Mucosa of stomach (tissue), 1 donor: ENCODE data around the gene KLHL30.

Source experiments
- H3K27me3 ChIP-seq: one replicate; pipeline ENCODE4 v1.7.0; 2013; ENCODE audit warnings: mild to moderate bottlenecking, low read length; ENCODE audit not compliant: control insufficient read depth, insufficient read depth
- H3K36me3 ChIP-seq: one replicate; pipeline ENCODE4 v1.7.0; 2013; ENCODE audit warnings: low read length; ENCODE audit not compliant: control insufficient read depth, insufficient read depth
- H3K4me1 ChIP-seq: one replicate; pipeline ENCODE4 v1.7.0; 2013; ENCODE audit warnings: mild to moderate bottlenecking, low read length; ENCODE audit not compliant: control insufficient read depth, insufficient read depth
- H3K4me3 ChIP-seq: one replicate; pipeline ENCODE4 v1.7.0; 2013; ENCODE audit warnings: low read length
- H3K9ac ChIP-seq: one replicate; pipeline ENCODE4 v1.7.0; 2013; ENCODE audit warnings: mild to moderate bottlenecking, low read length, moderate library complexity
- H3K9me3 ChIP-seq: one replicate; pipeline ENCODE4 v1.7.0; 2013; ENCODE audit warnings: mild to moderate bottlenecking, low read length, moderate library complexity; ENCODE audit not compliant: control insufficient read depth
- donor health status: Pancreatic carcinoma.

KLHL30 gene

DNA sequence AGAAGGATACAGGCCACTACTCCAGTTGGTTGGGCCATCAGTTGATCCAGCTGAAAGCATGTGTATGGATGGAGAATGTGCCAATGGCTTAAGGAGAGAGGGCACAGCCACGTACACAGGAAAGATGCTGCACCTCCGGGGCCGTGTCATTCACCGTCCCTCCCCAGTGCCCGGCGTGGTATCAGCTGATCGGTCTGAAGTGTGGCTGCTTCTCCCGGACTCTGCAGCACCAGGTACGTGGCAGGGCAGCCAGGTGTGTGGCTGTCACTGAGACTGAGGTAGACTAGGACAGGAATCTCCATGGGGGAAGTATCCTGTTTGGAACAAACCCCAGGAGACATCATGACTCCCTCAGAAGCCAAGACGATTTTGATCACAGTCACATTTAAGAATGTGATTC is 16.1 kb downstream of the KLHL30 start:
- Histone ChIP-seq H3K36me3 (no peaks in the 10 kb centered on the region), H3K27me3 (peaks cover 5% of the 10 kb centered on the region), H3K4me3 (no peak overlapping the region), H3K9me3 (no peaks in the 10 kb centered on the region), H3K9ac (no peak overlapping the region), H3K4me1 (peaks cover 14% of the 10 kb centered on the region)

- Histone ChIP-seq H3K36me3 (no peaks in the 10 kb centered on the region), H3K27me3 (peaks cover 11% of the 10 kb centered on the region), H3K9me3 (no peaks in the 10 kb centered on the region), H3K4me3 (no peak overlapping the region), H3K9ac (no peak overlapping the region), H3K4me1 (peaks cover 16% of the 10 kb centered on the region)
Observed at GRCh38 chr2:238155051-238155760, 16.7 kb downstream of the KLHL30 start.

GRCh38 chr2:238155761-238156694 is 17.6 kb downstream of the KLHL30 start:
- H3K9me3 ChIP-seq, result no peaks in the 10 kb centered on the region
- H3K9ac ChIP-seq, result no peak overlapping the region
- no peak overlapping the region for H3K4me3 ChIP-seq
- H3K27me3 ChIP-seq, result peaks cover 13% of the 10 kb centered on the region
- peaks cover 19% of the 10 kb centered on the region for H3K4me1 ChIP-seq
- no peaks in the 10 kb centered on the region for H3K36me3 ChIP-seq

DNA sequence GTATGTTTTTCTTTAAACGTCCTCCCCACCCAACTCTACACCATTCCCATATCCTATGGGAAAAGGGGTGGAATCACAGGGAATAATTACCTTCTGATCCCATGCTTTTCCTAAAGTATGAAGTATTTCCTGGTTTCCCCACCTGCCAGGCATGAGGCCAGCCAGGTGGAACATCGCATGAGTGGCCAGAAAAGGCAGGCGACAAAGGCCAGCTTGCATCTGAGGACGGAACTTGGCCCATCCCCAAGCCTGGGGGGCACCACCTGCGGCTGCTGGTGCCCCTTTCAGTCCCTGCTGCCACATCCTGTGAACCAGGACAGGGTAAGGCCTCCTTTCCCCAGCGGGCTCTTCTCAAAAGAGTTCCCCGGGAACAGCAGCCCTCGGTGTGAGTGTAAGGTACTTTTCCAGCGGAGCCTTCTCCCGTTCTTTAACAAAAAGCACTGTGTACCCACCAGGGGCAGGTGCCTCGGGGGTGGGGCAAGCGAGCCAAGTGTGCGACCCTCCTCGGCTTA is 19.1 kb downstream of the KLHL30 start:
- Histone ChIP-seq H3K4me1 (peaks cover 19% of the 10 kb centered on the region), H3K36me3 (no peaks in the 10 kb centered on the region), H3K4me3 (no peak overlapping the region), H3K9me3 (no peaks in the 10 kb centered on the region), H3K9ac (no peak overlapping the region), H3K27me3 (peaks cover 20% of the 10 kb centered on the region)

GRCh38 chr2:238158018-238158508 is 19.6 kb downstream of the KLHL30 start:
- no peak overlapping the region for H3K4me3 ChIP-seq
- no peak overlapping the region for H3K9ac ChIP-seq
- H3K27me3 ChIP-seq, result peaks cover 25% of the 10 kb centered on the region

GRCh38 chr2:238158509-238159070 is 20.1 kb downstream of the KLHL30 start, which contains the start of gene ERFE:
ERFE (plus strand) TSS chr2:238158970; CDS start chr2:238159008, 38 bp downstream.
- Histone ChIP-seq H3K27me3 (peaks cover 30% of the 10 kb centered on the region), H3K9ac (peak within 1 kb of the TSS; percentile 34), H3K36me3 (no peaks in the 10 kb centered on the region), H3K9me3 (no peaks in the 10 kb centered on the region), H3K4me3 (no peak within 1 kb of the TSS), H3K4me1 (peaks cover 19% of the 10 kb centered on the region)

More at GRCh38 chr2:238158018-238158508, 19.6 kb downstream of the KLHL30 start:
- peaks cover 19% of the 10 kb centered on the region for H3K4me1 ChIP-seq
- H3K9me3 ChIP-seq, result no peaks in the 10 kb centered on the region
- no peaks in the 10 kb centered on the region for H3K36me3 ChIP-seq

DNA sequence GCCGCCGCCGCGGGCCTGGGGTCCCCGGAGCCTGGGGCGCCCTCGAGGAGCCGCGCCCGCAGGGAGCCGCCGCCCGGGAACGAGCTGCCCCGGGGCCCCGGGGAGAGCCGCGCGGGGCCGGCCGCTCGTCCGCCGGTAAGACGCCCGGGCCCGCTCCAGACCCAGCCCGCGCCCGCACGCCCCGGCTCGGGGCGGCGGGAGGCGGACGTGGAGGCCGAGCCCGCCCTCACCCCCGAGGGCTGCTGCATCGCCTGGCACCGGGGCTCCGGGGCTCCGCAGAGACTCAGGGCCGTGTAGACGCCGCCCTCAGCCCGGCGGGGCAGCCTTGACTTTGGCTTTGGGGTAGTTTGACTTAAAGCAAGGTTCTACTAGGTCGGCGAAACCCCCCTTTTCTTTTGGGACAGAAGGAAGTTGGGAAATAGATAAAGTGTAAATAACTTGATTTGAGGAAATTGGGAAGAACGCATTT is 20.6 kb downstream of the KLHL30 start:
- no peaks in the 10 kb centered on the region for H3K36me3 ChIP-seq
- no peak overlapping the region for H3K4me3 ChIP-seq
- H3K4me1 ChIP-seq, result peaks cover 19% of the 10 kb centered on the region

DNA sequence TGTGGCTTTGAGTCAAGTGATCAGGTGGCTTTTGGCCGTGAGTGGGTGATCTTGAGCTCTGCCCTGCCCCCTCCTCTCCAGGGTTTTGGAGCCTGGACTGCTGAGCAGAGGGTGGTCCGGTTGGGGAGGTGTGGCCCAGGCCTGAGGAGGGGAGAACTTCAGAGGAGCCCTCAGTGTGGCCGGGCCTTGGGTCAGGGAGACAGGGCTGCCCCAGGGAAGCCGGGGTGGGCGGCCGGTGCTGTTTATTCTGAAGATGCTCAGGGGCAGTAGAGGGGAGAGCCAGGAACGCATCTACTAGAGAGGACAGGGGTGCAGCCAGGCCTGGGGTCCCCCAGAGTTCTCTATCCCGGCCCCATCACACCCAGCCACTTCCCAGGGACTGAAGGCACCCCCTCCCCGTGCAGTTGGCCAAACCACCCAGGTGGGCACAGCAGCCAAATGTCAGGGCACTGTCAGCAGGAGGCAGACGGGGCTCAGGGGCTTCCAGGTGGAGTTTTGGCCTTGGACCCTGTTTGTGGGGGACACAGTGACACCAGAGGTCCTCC is 21.3 kb downstream of the KLHL30 start:
- Histone ChIP-seq H3K27me3 (peaks cover 35% of the 10 kb centered on the region), H3K4me3 (no peak overlapping the region), H3K9ac (no peak overlapping the region), H3K9me3 (no peaks in the 10 kb centered on the region), H3K4me1 (peaks cover 19% of the 10 kb centered on the region), H3K36me3 (no peaks in the 10 kb centered on the region)

More for the DNA sequence above, 20.6 kb downstream of the KLHL30 start:
- Histone ChIP-seq H3K9me3 (no peaks in the 10 kb centered on the region), H3K9ac (peak overlapping the region; percentile 34), H3K27me3 (peaks cover 32% of the 10 kb centered on the region)

- H3K27me3 ChIP-seq, result peaks cover 42% of the 10 kb centered on the region
- peaks cover 19% of the 10 kb centered on the region for H3K4me1 ChIP-seq
- no peaks in the 10 kb centered on the region for H3K9me3 ChIP-seq
- no peak overlapping the region for H3K9ac ChIP-seq
- H3K36me3 ChIP-seq, result no peaks in the 10 kb centered on the region
- H3K4me3 ChIP-seq, result no peak overlapping the region
Observed at GRCh38 chr2:238160206-238161129, 22.0 kb downstream of the KLHL30 start.

GRCh38 chr2:238161291-238162051 is 23.0 kb downstream of the KLHL30 start:
- no peaks in the 10 kb centered on the region for H3K36me3 ChIP-seq
- peaks cover 42% of the 10 kb centered on the region for H3K27me3 ChIP-seq
- H3K9me3 ChIP-seq, result no peaks in the 10 kb centered on the region
- H3K9ac ChIP-seq, result no peak overlapping the region
- H3K4me1 ChIP-seq, result peaks cover 19% of the 10 kb centered on the region
- H3K4me3 ChIP-seq, result no peak overlapping the region
